Right cardiac atrium (tissue), 5 donors: ENCODE results near the gene PPP2R3A. TPM values are rescaled to one million over a fixed set of nuclear protein-coding genes. Genes with fewer than 3 reads are reported as not detected.

Experiments used
- ATAC-seq, 2 donors: fragments of 200-7000 bp; cut with Tn5 transposase; one replicate each; pipeline versions ENCODE4 v1.8.0 to v1.9.1; 2020; ENCODE audit warnings: moderate library complexity in 2 of 2, mild to moderate bottlenecking in 1 of 2
- DNase-seq, 3 donors: peaks; one replicate each; pipeline ENCODE4 v3.0.0-alpha.2; 2020
- H3K27ac ChIP-seq: one replicate; pipeline ENCODE4 v1.5.1; 2013; ENCODE audit warnings: mild to moderate bottlenecking, low read length, control low read depth, moderate library complexity
- H3K27me3 ChIP-seq: one replicate; pipeline ENCODE4 v1.6.1; 2013; ENCODE audit not compliant: control insufficient read depth, insufficient read depth
- H3K4me1 ChIP-seq: one replicate; pipeline ENCODE4 v1.6.1; 2013; ENCODE audit warnings: low read length; ENCODE audit not compliant: control insufficient read depth, insufficient read depth
- H3K4me3 ChIP-seq: one replicate; pipeline ENCODE4 v1.5.1; 2013; ENCODE audit warnings: low read length, control low read depth
- H3K9me3 ChIP-seq: one replicate; pipeline ENCODE4 v1.6.1; 2013; ENCODE audit warnings: low read length; ENCODE audit not compliant: control insufficient read depth
- WGBS: extraction: QIAGEN DNeasy Blood & Tissue Kit; methylation state at CpG from one replicate; pipeline ENCODE4 v1.1.7; 2013; 5-methylcytosine and 5-hydroxymethylcytosine counted together
- intact Hi-C, 4 donors: fragments of 100-400 bp; cut with DNase I; formaldehyde crosslinking; loops; one replicate each; pipeline versions ENCODE4 v1.11.0 to v1.14.0; 2022 to 2023
- polyA plus RNA-seq: library from polyadenylated mRNA; stranded (reverse); fragments of 200-250 nt; gene quantifications from one replicate; pipeline ENCODE4 v1.2.3, GENCODE V29; 2013
- total RNA-seq, 4 donors: library from RNA; stranded (reverse); fragmentation: NEBNext Ultra II Directional; extraction: Animal tissue kit (Norgen Biotek cat#: 25700); gene quantifications; one replicate each; pipeline ENCODE4 v1.2.1, GENCODE V29; 2021
- donor health status: healthy with polysubstance abuse.
- donor health status: DM: no; HTN: yes; CAD: no.
- donor health status: DM: no; HTN: no; CAD: no.
- donor health status: DM: no; HTN: yes; CAD: no; lungs with severe emphysema.
- donor health status: DM: yes; HTN: yes; CAD: no.

PPP2R3A gene
- total and polyA plus RNA-seq, 5 donors: 26.4 to 89.6 (median 63.4) TPM

DNA sequence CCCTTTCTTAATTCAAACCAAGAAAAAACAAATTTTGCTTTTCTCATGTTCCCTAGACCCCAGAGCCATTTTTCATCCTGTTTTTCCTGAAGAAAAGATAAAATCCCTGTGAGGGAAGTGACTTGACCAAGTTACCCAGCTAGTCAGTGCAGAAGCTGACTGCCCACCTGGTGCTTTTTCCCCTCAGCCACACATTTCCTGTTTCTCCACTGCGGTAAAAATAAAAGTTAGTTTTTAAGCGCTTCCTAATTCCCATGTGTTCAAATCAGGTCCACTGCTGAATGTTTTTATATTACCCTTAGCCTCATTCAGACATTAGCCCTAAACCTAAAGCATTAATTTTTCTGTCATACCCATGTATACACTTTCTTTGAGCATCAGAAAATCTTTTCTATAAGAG lies 26.1 kb downstream of the PPP2R3A start:
- no peak for DNase-seq
- ATAC-seq: no peak
- Histone ChIP-seq H3K27me3 (no peaks in the 10 kb centered on the region), H3K27ac (no peak overlapping the region), H3K9me3 (no peaks in the 10 kb centered on the region), H3K4me1 (peaks cover 3% of the 10 kb centered on the region), H3K4me3 (no peak overlapping the region)
- WGBS: 58% methylated on average over 2 of the region's 2 CpGs
- intact Hi-C loops: no loop called here

DNA sequence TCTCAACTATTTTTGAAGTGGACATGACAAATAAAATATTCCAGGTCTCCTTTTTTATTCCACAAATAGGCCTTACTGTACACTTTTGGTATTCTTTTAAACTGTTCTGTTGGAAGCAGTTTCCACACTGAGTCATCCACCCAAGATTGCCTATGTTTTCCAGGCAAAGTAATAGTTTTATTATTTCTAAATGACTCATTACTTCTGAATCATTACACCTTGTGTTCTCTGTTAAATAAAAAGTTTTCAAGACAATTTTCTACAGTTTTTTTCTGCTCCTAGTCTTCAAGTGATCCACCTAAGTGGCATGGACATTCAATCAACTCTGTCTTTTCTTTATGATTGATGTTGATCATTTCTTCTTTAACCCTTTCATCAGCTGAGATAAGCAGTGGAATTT lies 26.5 kb downstream of the PPP2R3A start:
- no peak overlapping the region for H3K27ac ChIP-seq
- H3K9me3 ChIP-seq: no peaks in the 10 kb centered on the region
- intact Hi-C loops: no loop called here
- H3K27me3 ChIP-seq: no peaks in the 10 kb centered on the region
- no peak overlapping the region for H3K4me3 ChIP-seq
- ATAC-seq (peak in 1 of 2 donors; percentile 47), DNase-seq (no peak)
- peaks cover 3% of the 10 kb centered on the region for H3K4me1 ChIP-seq

DNA sequence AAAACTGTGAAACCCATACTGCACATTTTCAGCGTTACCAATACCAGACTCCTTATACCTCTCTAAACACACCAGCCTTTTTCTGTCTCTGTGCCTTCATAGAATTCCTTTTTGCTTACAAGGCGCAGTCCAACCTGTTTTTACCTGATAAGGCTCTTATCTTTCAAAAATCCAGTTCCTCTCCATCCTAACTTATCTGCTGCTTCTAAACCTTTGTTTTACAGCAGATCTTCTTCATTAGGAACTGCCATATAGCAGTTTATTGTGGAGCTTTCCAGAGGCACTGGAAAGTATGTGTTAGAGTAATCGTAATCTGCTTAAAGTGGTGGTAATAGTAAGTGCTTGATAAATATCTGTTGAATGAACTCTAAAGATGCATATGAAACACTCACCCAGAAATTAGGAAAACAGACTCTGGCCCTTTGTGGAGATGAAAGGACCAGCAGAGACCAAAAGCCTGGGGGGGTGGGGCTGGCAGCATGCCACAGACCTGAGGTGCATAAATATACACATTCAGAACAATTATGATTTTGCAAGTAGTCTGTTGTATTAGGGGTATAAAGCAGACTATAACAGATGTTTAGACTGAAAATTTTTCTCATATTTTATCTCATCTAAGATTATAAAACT lies 29.3 kb downstream of the PPP2R3A start:
- Histone ChIP-seq H3K27me3 (no peaks in the 10 kb centered on the region), H3K27ac (no peak overlapping the region), H3K9me3 (no peaks in the 10 kb centered on the region), H3K4me1 (peaks cover 3% of the 10 kb centered on the region), H3K4me3 (no peak overlapping the region)
- intact Hi-C loops: no loop called here
- DNase-seq (peak in 2 of 3 donors; percentile 33 to 50), ATAC-seq (no peak)
- 83% methylated on average over 3 of the region's 3 CpGs for WGBS

DNA sequence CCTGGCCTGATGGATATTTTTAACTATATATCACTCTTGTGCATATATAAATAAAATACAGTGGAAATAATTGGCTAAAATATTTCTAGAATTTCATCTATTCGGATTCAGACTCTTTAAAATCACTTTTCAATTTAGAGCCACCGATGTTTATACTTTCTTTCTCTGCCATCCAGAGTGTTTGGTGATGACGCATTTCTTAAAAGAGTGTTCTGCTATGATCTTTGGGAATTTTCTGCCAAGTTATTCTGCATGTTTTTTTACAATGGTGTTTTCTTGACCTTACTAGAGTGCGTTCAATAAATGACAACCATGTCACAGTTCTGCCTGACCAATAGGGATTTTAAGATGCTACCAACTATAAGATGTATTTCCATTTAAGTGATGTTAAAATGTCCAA lies 30.2 kb downstream of the PPP2R3A start:
- ATAC-seq (no peak), DNase-seq (no peak)
- Histone ChIP-seq H3K4me3 (no peak overlapping the region), H3K27ac (no peak overlapping the region), H3K4me1 (peaks cover 2% of the 10 kb centered on the region), H3K9me3 (no peaks in the 10 kb centered on the region), H3K27me3 (no peaks in the 10 kb centered on the region)
- intact Hi-C loops: no loop called here
- WGBS: 86% methylated on average over 4 of the region's 4 CpGs

DNA sequence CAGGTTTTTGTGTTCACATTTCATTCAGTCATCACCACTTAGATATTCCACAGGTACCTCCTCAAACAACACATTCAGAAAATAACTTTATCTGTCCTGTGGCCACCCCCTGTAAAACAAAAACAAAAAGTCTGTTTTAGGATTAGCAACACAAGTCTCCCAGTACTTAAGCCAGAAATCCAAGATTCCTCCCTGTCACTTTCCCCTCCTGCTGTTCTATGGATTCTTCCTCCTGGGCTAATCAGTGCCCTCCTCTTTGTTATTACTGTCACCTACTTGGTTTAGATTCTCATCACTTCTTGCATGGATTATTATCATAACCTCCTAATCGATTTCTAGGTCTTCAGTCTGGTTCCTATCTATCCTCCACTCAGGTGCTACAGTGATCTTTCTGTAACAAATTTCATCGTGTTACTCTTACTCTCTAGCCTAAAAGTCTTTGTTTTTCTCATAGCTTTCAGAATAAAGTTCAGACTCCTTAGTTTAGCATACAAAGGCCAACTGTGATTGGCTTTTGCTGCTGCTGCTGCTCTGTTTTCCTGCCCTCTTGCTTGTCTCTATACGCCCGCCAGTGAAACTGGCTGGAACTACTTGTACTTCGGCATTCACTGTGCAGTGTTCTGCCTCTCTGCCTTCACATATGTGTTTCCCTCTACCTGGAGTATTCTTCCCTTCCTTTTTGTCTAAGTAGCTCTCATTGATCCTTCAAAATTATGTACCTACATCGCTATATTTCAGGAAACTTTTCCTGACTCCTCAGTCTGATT lies 32.2 kb downstream of the PPP2R3A start:
- intact Hi-C loops: no loop called here
- no peak for ATAC-seq
- Histone ChIP-seq H3K9me3 (no peaks in the 10 kb centered on the region), H3K4me3 (no peak overlapping the region), H3K4me1 (no peaks in the 10 kb centered on the region), H3K27ac (no peak overlapping the region), H3K27me3 (no peaks in the 10 kb centered on the region)
- 74% methylated on average over 6 of the region's 6 CpGs for WGBS
- DNase-seq: no peak

DNA sequence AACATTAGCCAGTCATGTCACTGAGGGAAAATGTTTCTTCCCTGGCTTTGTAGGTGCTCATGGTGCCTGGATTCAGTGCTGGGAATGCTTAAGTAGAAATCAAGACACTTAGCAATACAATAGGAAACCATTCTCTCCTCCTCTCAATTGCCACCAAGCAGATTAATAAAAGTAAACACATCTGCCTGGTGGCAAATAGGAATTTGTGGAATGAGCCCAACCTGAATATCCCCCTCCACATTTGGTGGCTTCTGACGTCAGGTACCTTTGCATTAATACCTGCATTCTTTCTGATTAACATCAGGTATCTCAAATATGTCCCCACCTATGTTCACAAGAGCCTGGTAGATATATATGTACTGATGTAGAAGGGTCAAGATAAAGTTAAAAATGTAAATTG lies 42.7 kb downstream of the PPP2R3A start:
- DNase-seq: no peak
- intact Hi-C loops: no loop called here
- no peak for ATAC-seq
- 88% methylated on average over 1 of the region's 1 CpG for WGBS
- no peaks in the 10 kb centered on the region for H3K27me3 ChIP-seq
- no peak overlapping the region for H3K4me3 ChIP-seq
- no peak overlapping the region for H3K27ac ChIP-seq
- H3K4me1 ChIP-seq: no peaks in the 10 kb centered on the region
- no peaks in the 10 kb centered on the region for H3K9me3 ChIP-seq

DNA sequence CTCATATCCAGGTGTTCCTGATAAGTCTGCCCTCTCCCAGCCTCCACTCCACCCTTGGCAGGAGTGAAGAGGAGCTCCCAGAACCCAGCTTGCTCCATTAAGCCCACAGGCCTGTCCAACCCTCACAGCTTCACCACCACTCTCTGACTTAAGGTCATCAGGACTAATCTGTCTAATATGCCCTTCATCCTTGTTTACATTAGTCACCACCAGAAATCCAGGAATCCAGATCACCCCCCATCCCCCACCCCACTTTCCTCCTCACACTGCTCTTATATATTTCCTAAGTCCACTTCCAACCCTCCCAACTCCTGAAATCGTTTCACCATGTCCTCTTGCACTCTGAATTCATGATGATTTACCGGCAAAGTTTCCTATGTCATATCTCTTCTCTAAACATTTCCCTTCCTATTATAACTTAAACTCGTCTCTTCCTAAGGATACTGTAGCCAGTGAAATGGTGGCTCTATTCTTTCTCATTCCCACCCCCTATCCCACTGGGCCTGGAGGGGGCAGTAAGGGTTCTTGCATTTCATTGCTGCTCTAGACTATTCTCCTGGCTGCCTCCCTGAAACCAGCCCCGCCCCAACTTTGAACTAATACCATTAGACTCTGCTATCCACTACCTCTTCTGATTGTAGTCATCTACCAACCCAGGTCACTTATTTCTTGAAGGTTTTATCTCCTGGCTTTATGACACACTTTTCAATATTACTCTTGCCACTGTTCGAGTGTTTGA lies 43.4 kb downstream of the PPP2R3A start:
- Histone ChIP-seq H3K27me3 (no peaks in the 10 kb centered on the region), H3K4me3 (no peak overlapping the region), H3K27ac (no peak overlapping the region), H3K9me3 (no peaks in the 10 kb centered on the region), H3K4me1 (no peaks in the 10 kb centered on the region)
- intact Hi-C loops: no loop called here
- ATAC-seq (no peak), DNase-seq (no peak)
- WGBS: 84% methylated on average over 5 of the region's 5 CpGs

DNA sequence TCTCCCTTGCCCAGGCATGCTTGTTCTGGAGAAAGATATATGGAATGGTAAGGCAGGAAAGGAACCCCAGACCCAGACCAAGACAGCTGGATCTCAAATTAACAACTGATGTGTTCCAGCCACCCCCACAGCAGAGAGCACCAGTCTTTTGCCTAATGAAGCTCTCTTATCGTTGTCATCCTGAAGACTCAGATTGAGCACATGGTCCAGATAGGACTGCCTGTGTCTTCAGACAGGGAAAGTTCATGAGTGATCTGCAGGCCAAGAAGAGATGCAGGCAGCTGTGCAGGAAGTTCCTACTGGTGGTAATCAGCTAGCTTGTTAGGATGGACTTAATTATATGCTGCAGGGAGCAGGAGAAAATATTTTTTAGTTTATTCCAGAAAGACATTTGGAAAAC lies 53.3 kb downstream of the PPP2R3A start:
- DNase-seq: no peak
- no peaks in the 10 kb centered on the region for H3K9me3 ChIP-seq
- no peak overlapping the region for H3K27ac ChIP-seq
- intact Hi-C loops: no loop called here
- H3K27me3 ChIP-seq: no peaks in the 10 kb centered on the region
- H3K4me1 ChIP-seq: peaks cover 4% of the 10 kb centered on the region
- 23% methylated on average over 1 of the region's 1 CpG for WGBS
- no peak for ATAC-seq
- H3K4me3 ChIP-seq: no peak overlapping the region

DNA sequence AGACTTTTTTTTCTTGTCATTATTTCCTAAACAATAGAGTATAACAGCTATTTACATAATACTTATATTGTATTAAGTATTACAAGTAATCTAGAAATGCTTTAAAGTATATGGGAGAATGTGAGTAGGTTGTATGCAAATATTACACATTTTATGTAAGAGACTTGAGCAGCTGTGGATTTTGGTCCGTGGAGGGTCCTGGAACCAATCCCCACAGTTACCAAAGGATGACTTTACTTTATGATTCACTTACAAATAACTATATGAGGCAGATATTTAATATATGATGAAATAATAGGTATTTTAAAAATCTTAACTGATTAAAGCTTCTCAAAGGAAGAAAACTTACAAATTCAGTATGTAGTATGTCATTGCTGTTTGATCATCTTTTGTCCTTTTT lies 56.3 kb downstream of the PPP2R3A start:
- intact Hi-C loops: loop anchor here in 2 of 4 donors (10.0 kb wide), 2 partner anchors 47 to 57 kb away; partner anchors contain the start of gene PPP2R3A (in 1 of the 2)
- no peaks in the 10 kb centered on the region for H3K9me3 ChIP-seq
- no peak overlapping the region for H3K4me3 ChIP-seq
- 76% methylated on average over 1 of the region's 1 CpG for WGBS
- no peaks in the 10 kb centered on the region for H3K27me3 ChIP-seq
- DNase-seq: no peak
- peaks cover 4% of the 10 kb centered on the region for H3K4me1 ChIP-seq
- H3K27ac ChIP-seq: no peak overlapping the region
- ATAC-seq: no peak

DNA sequence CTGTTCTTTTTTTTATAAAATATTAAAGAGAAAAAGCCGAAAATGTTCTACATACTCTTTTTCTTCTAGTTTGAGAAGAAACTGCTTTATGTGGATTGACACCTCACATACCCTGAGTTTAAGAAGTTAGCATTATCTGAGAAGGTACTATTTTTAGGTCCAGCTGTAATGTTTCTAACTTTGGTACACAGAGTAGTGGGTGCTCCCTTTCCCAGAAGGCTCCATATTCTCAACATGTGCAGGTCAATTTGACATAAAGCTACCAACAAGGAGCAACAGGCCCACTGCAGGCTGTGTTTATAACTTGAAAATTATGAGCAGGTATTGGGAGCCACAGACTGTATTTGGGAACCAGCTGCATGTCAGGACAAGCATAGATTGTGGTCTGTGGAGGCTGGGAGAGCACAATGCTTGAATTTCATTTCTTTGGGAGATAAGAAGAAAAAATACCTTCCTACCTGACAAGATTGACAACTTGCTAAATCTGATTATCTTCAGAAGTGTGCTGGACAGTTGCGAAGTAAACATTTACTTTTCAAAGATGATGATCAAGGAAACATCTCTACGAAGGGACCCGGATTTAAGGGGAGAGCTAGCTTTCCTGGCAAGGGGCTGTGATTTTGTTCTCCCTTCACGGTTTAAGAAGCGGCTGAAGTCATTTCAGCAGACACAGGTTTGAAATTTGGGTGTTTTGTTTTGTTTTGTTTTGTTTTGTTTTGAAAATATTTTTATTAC lies 57.2 kb downstream of the PPP2R3A start:
- H3K4me3 ChIP-seq: peak overlapping the region; percentile 84
- WGBS: 67% methylated on average over 6 of the region's 6 CpGs
- no peaks in the 10 kb centered on the region for H3K27me3 ChIP-seq
- H3K9me3 ChIP-seq: no peaks in the 10 kb centered on the region
- ATAC-seq (peak; percentile 62 to 76), DNase-seq (no peak)
- peaks cover 4% of the 10 kb centered on the region for H3K4me1 ChIP-seq
- intact Hi-C loops: loop anchor here in 2 of 4 donors (10.0 kb wide), 2 partner anchors 48 to 58 kb away; partner anchors contain the start of gene PPP2R3A (in 1 of the 2)
- H3K27ac ChIP-seq: peak overlapping the region; percentile 92
